GM23338 (cell line): ENCODE measurements around the gene TENM3.

Source experiments
- EZH2 ChIP-seq: fragments of 200-600 bp; sonication (generic); IDR thresholded peaks from one replicate; pipeline ENCODE4 v1.8.0; 2017; ENCODE audit warnings: antibody characterized with exemption, mild to moderate bottlenecking, low read depth; ENCODE audit not compliant: unreplicated experiment
- TF ChIP-seq, protein P1 (sequence below), 2 experiments: fragments of 200-600 bp in 1 of 2; sonication (generic) in 1 of 2; conservative IDR thresholded peaks; 2 replicates each; pipeline versions ENCODE4 v1.5.1 to v1.6.1; 2016 to 2017; ENCODE audit warnings: antibody characterized with exemption in 2 of 2, low read depth in 2 of 2, mild to moderate bottlenecking in 2 of 2, moderate library complexity in 1 of 2

DNA sequence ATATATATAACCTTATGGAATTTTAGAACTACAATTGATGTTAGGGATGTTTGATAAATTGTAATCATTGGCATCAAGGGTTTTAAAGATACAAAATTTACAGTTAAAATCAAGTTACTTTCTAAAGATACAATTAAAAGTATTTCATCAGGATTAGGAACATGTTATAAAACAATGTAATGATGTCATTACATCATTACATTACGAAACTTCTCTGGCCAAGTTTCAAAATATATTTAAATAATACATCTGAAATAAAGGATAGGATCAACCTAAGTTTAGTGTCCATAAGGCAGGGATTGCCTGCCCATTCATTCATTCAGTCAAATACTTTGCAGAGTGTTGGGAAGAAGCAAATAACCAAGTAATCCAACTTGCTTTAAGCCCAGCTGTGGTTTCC lies 75.1 kb downstream of the TENM3 start:
- TF ChIP-seq, protein P1, sequence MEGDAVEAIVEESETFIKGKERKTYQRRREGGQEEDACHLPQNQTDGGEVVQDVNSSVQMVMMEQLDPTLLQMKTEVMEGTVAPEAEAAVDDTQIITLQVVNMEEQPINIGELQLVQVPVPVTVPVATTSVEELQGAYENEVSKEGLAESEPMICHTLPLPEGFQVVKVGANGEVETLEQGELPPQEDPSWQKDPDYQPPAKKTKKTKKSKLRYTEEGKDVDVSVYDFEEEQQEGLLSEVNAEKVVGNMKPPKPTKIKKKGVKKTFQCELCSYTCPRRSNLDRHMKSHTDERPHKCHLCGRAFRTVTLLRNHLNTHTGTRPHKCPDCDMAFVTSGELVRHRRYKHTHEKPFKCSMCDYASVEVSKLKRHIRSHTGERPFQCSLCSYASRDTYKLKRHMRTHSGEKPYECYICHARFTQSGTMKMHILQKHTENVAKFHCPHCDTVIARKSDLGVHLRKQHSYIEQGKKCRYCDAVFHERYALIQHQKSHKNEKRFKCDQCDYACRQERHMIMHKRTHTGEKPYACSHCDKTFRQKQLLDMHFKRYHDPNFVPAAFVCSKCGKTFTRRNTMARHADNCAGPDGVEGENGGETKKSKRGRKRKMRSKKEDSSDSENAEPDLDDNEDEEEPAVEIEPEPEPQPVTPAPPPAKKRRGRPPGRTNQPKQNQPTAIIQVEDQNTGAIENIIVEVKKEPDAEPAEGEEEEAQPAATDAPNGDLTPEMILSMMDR (conservative IDR thresholded peaks at IDR 0.05; ENCODE audit: low read depth in 2 of 2): no peak
- no peak for TF ChIP-seq EZH2
